ENCODE data around the gene COL23A1.

Gene COL23A1

GRCh38 chr5:178212241-178213002 is 377.8 kb downstream of the COL23A1 start:
- Histone ChIP-seq H3K27me3 (ENCODE audit: insufficient read depth, low read length) (no peaks in the 10 kb centered on the region), H3K4me3 (ENCODE audit: low read length) (no peak overlapping the region), H3K4me1 (ENCODE audit: insufficient read depth, low read length) (no peaks in the 10 kb centered on the region; the same call in 1 of the 2 replicates), H3K9me3 (ENCODE audit: insufficient read depth, low read depth, low read length) (no peaks in the 10 kb centered on the region), H3K27ac (ENCODE audit: low read length) (no peak overlapping the region), H3K36me3 (ENCODE audit: insufficient read depth, low read depth, low read length) (peaks cover 96% of the 10 kb centered on the region), H3K9ac (ENCODE audit: low read depth, low read length) (no peak overlapping the region)

- Histone ChIP-seq H3K27ac (ENCODE audit: low read length) (no peak overlapping the region), H3K4me1 (ENCODE audit: insufficient read depth, low read length) (no peaks in the 10 kb centered on the region; the same call in 1 of the 2 replicates), H3K9ac (ENCODE audit: low read depth, low read length) (no peak overlapping the region), H3K9me3 (ENCODE audit: insufficient read depth, low read depth, low read length) (no peaks in the 10 kb centered on the region), H3K27me3 (ENCODE audit: insufficient read depth, low read length) (no peaks in the 10 kb centered on the region), H3K36me3 (ENCODE audit: insufficient read depth, low read depth, low read length) (peaks cover 100% of the 10 kb centered on the region), H3K4me3 (ENCODE audit: low read length) (no peak overlapping the region)
These were observed 378.8 kb downstream of the COL23A1 start for GRCh38 chr5:178211095-178212048.

- Histone ChIP-seq H3K9ac (ENCODE audit: low read depth, low read length) (no peak overlapping the region), H3K4me3 (ENCODE audit: low read length) (no peak overlapping the region), H3K36me3 (ENCODE audit: insufficient read depth, low read depth, low read length) (peaks cover 100% of the 10 kb centered on the region), H3K4me1 (ENCODE audit: insufficient read depth, low read length) (no peaks in the 10 kb centered on the region), H3K27me3 (ENCODE audit: insufficient read depth, low read length) (no peaks in the 10 kb centered on the region), H3K9me3 (ENCODE audit: insufficient read depth, low read depth, low read length) (no peaks in the 10 kb centered on the region), H3K27ac (ENCODE audit: low read length) (no peak overlapping the region)
These were observed 379.5 kb downstream of the COL23A1 start for GRCh38 chr5:178210686-178211085.

- no peak overlapping the region for H3K9ac ChIP-seq (ENCODE audit: low read depth, low read length)
- H3K9me3 ChIP-seq (ENCODE audit: insufficient read depth, low read depth, low read length), result no peaks in the 10 kb centered on the region
- no peak overlapping the region for H3K27ac ChIP-seq (ENCODE audit: low read length)
- H3K27me3 ChIP-seq (ENCODE audit: insufficient read depth, low read length), result no peaks in the 10 kb centered on the region
- peaks cover 98% of the 10 kb centered on the region for H3K36me3 ChIP-seq (ENCODE audit: insufficient read depth, low read depth, low read length)
- H3K4me3 ChIP-seq (ENCODE audit: low read length), result no peak overlapping the region
- H3K4me1 ChIP-seq (ENCODE audit: insufficient read depth, low read length), result no peaks in the 10 kb centered on the region
These were observed 380.1 kb downstream of the COL23A1 start for GRCh38 chr5:178210073-178210535.

DNA sequence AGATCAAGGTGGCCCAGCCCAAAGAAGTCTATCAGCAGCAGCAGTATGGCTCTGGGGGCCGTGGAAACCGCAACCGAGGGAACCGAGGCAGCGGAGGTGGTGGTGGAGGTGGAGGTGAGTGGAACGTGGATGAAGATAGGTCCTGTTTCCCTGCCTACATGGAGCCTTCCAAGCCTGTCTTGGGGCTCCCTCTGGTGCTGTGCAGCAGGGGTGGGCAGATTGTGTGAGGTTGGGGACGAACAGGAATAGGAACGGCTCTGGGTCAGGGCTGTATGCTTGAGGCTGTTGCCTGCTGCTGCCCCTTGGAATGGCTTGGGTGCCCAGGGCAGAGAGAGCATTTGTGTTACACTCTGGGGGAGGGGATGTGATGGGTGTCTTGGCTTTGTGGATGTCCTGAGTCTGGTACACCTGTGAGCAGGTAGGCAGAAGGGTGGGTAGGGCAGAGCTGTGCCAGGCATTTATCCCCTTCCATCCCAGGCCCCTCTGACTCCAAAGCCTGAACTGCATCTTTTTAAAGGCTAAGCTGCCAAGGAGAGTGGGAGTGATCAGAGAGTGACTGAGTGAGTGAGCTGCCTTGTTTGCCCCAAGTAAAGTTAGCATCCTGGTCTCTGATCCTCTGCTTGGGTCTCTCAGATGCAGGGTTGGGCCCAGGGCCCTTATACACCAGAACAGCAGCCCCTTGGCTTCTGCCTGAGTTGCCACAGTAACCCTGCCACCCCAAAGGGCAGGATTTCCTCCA is 380.7 kb downstream of the COL23A1 start:
- H3K4me1 ChIP-seq (ENCODE audit: insufficient read depth, low read length), result no peaks in the 10 kb centered on the region
- H3K36me3 ChIP-seq (ENCODE audit: insufficient read depth, low read depth, low read length), result peaks cover 92% of the 10 kb centered on the region
- no peak overlapping the region for H3K27ac ChIP-seq (ENCODE audit: low read length)
- no peaks in the 10 kb centered on the region for H3K27me3 ChIP-seq (ENCODE audit: insufficient read depth, low read length)
- no peak overlapping the region for H3K9ac ChIP-seq (ENCODE audit: low read depth, low read length)
- no peak overlapping the region for H3K4me3 ChIP-seq (ENCODE audit: low read length)
- H3K9me3 ChIP-seq (ENCODE audit: insufficient read depth, low read depth, low read length), result no peaks in the 10 kb centered on the region

- Histone ChIP-seq H3K4me1 (ENCODE audit: insufficient read depth, low read length) (no peaks in the 10 kb centered on the region), H3K4me3 (ENCODE audit: low read length) (no peak overlapping the region), H3K27me3 (ENCODE audit: insufficient read depth, low read length) (no peaks in the 10 kb centered on the region), H3K9me3 (ENCODE audit: insufficient read depth, low read depth, low read length) (no peaks in the 10 kb centered on the region), H3K9ac (ENCODE audit: low read depth, low read length) (no peak overlapping the region), H3K27ac (ENCODE audit: low read length) (no peak overlapping the region), H3K36me3 (ENCODE audit: insufficient read depth, low read depth, low read length) (peaks cover 84% of the 10 kb centered on the region)
These were observed 381.5 kb downstream of the COL23A1 start for GRCh38 chr5:178208540-178209227.

GRCh38 chr5:178207917-178208280 is 382.3 kb downstream of the COL23A1 start:
- Histone ChIP-seq H3K36me3 (ENCODE audit: insufficient read depth, low read depth, low read length) (peaks cover 76% of the 10 kb centered on the region), H3K27me3 (ENCODE audit: insufficient read depth, low read length) (no peaks in the 10 kb centered on the region), H3K9me3 (ENCODE audit: insufficient read depth, low read depth, low read length) (no peaks in the 10 kb centered on the region), H3K4me1 (ENCODE audit: insufficient read depth, low read length) (no peaks in the 10 kb centered on the region), H3K9ac (ENCODE audit: low read depth, low read length) (no peak overlapping the region), H3K4me3 (ENCODE audit: low read length) (no peak overlapping the region; the same call in 1 of the 2 replicates), H3K27ac (ENCODE audit: low read length) (no peak overlapping the region)

DNA sequence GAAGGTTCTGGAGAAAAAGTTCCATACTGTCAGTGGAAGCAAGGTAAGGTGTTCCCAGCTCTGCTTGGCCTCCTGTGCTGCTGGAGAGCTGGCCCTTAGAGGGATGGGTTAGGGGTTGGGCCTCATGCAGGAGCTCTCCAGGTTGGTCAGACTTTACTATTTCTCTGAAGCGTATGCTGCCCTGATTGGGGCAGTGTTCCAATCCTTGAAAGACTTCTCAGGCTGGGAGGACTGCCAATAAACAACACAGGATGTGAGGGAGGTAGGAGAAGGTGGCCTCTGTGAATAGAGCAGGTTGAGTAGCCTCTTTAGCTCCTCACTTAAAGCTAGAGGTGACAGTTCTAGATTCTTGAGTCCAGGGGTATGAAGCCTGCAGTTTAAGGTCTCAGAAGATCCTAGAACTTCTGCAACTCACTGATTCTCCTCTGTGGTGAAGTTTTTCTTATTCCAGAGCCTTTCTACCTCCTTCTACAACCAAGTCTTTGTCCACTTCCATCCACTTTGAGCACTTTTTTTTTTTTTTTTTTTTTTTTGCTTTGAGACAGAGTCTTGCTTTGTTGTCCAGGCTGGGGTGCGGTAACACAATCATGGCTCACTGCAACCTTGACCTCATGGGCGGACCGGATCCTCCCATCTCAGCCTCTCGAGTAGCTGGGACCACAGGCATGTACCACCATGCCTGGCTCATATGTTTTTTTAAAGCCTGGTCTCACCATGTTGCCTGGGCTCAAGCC is 382.8 kb downstream of the COL23A1 start:
- Histone ChIP-seq H3K4me1 (ENCODE audit: insufficient read depth, low read length) (no peaks in the 10 kb centered on the region), H3K27ac (ENCODE audit: low read length) (no peak overlapping the region), H3K9me3 (ENCODE audit: insufficient read depth, low read depth, low read length) (no peaks in the 10 kb centered on the region), H3K27me3 (ENCODE audit: insufficient read depth, low read length) (no peaks in the 10 kb centered on the region), H3K36me3 (ENCODE audit: insufficient read depth, low read depth, low read length) (peaks cover 71% of the 10 kb centered on the region), H3K4me3 (ENCODE audit: low read length) (peak overlapping the region; percentile 100), H3K9ac (ENCODE audit: low read depth, low read length) (peak overlapping the region; percentile 94; the same call in 1 of the 2 replicates)

GRCh38 chr5:178206166-178207101 is 383.8 kb downstream of the COL23A1 start:
- H3K27me3 ChIP-seq (ENCODE audit: insufficient read depth, low read length), result peaks cover 8% of the 10 kb centered on the region; the same call in 1 of the 2 replicates
- no peaks in the 10 kb centered on the region for H3K9me3 ChIP-seq (ENCODE audit: insufficient read depth, low read depth, low read length)
- no peaks in the 10 kb centered on the region for H3K4me1 ChIP-seq (ENCODE audit: insufficient read depth, low read length)
- H3K27ac ChIP-seq (ENCODE audit: low read length), result no peak overlapping the region
- H3K36me3 ChIP-seq (ENCODE audit: insufficient read depth, low read depth, low read length), result peaks cover 62% of the 10 kb centered on the region
- peak overlapping the region; percentile 94 for H3K9ac ChIP-seq (ENCODE audit: low read depth, low read length)
- H3K4me3 ChIP-seq (ENCODE audit: low read length), result peak overlapping the region; percentile 100

DNA sequence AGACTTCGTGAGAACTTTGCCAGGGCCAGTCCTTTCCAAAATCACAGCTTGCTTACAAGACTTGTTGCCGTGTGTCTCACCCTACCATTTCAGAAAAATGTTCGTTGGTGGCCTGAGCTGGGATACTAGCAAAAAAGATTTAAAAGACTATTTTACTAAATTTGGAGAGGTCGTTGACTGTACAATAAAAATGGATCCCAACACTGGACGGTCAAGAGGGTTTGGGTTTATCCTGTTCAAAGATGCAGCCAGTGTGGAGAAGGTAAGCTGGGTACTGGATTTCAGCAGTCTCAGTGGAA is 384.5 kb downstream of the COL23A1 start:
- Histone ChIP-seq H3K27ac (ENCODE audit: low read length) (peak overlapping the region; percentile 20), H3K9ac (ENCODE audit: low read depth, low read length) (peak overlapping the region; percentile 94), H3K36me3 (ENCODE audit: insufficient read depth, low read depth, low read length) (peaks cover 54% of the 10 kb centered on the region), H3K4me3 (ENCODE audit: low read length) (peak overlapping the region; percentile 100), H3K9me3 (ENCODE audit: insufficient read depth, low read depth, low read length) (no peaks in the 10 kb centered on the region), H3K27me3 (ENCODE audit: insufficient read depth, low read length) (peaks cover 8% of the 10 kb centered on the region; the same call in 1 of the 2 replicates), H3K4me1 (ENCODE audit: insufficient read depth, low read length) (no peaks in the 10 kb centered on the region)

Measured in iPS-20b (cell line).